Right atrium auricular region (tissue), 2 donors: Measurements from ENCODE around the gene KLRG1. TPM values are rescaled to one million over a fixed set of nuclear protein-coding genes. Genes with fewer than 3 reads are reported as not detected.

Experiments used
- DNase-seq: peaks from one replicate; pipeline ENCODE4 v3.0.0-alpha.2; 2019; ENCODE audit warnings: low spot score
- H3K27ac ChIP-seq, 2 donors: fragments of 200-600 bp; sonication (generic); 1 replicate in 1 of 2; 2 replicates in 1 of 2; pipeline ENCODE4 v1.5.1; 2016 to 2019
- H3K27me3 ChIP-seq, 2 donors: fragments of 200-600 bp; sonication (generic); one replicate each; pipeline versions ENCODE4 v1.5.1 to v1.6.0; 2017 to 2019
- H3K36me3 ChIP-seq: fragments of 200-600 bp; sonication (generic); one replicate; pipeline ENCODE4 v1.5.1; 2016
- H3K4me1 ChIP-seq, 2 donors: fragments of 200-600 bp; sonication (generic); one replicate each; pipeline versions ENCODE4 v1.5.1 to v1.6.0; 2017 to 2019
- H3K4me3 ChIP-seq, 2 donors: fragments of 200-600 bp; sonication (generic); 1 replicate in 1 of 2; 2 replicates in 1 of 2; pipeline ENCODE4 v1.5.1; 2017 to 2019; ENCODE audit warnings: mild to moderate bottlenecking in 1 of 2, moderate library complexity in 1 of 2
- H3K9me3 ChIP-seq, 2 donors: fragments of 200-600 bp; sonication (generic); one replicate each; pipeline ENCODE4 v1.5.1; 2019
- total RNA-seq, 2 donors: library from RNA; depleted of rRNA; stranded (reverse); fragments of >200 nt; gene quantifications; one replicate each; pipeline ENCODE4 v1.1.0, GENCODE V29; 2016
- TF ChIP-seq, protein P1 (sequence below), 2 donors: fragments of 200-600 bp; sonication (generic); IDR thresholded peaks; one replicate each; pipeline ENCODE4 v1.5.1; 2019; ENCODE audit warnings: antibody characterized with exemption in 2 of 2

Gene KLRG1
- total RNA-seq, 2 donors from 2014 or later, result 1.7 to 3.3 TPM

DNA sequence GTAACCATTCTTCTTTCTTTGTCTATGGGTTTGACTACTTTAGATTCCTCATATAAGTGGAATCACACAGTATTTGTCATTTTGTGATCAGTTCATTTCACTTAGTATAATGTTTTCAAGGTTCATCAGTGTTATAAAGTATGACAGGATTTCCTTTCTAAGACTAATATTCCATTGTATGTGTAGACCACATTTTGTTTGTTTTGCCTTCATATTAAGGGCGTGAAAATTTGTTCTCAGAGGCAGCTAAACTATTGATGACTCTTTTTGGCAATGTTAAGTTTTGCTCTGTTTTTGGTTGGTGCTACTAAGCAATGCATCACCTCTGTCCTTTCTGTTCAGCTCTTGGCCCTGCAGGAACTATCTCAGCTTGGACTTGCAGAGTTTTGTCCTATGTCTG lies 1.7 kb upstream of the KLRG1 start:
- peaks cover 0 to 17% of the 10 kb centered on the region in 2 donors for H3K4me1 ChIP-seq
- no peak for DNase-seq
- no peak overlapping the region for H3K27ac ChIP-seq
- no peaks in the 10 kb centered on the region for H3K9me3 ChIP-seq
- H3K27me3 ChIP-seq, result no peaks in the 10 kb centered on the region
- H3K36me3 ChIP-seq, result no peaks in the 10 kb centered on the region
- TF ChIP-seq, protein P1, sequence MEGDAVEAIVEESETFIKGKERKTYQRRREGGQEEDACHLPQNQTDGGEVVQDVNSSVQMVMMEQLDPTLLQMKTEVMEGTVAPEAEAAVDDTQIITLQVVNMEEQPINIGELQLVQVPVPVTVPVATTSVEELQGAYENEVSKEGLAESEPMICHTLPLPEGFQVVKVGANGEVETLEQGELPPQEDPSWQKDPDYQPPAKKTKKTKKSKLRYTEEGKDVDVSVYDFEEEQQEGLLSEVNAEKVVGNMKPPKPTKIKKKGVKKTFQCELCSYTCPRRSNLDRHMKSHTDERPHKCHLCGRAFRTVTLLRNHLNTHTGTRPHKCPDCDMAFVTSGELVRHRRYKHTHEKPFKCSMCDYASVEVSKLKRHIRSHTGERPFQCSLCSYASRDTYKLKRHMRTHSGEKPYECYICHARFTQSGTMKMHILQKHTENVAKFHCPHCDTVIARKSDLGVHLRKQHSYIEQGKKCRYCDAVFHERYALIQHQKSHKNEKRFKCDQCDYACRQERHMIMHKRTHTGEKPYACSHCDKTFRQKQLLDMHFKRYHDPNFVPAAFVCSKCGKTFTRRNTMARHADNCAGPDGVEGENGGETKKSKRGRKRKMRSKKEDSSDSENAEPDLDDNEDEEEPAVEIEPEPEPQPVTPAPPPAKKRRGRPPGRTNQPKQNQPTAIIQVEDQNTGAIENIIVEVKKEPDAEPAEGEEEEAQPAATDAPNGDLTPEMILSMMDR (IDR thresholded peaks at IDR 0.05), result no peak
- no peak overlapping the region for H3K4me3 ChIP-seq

- no peaks in the 10 kb centered on the region for H3K36me3 ChIP-seq
- DNase-seq, result no peak
- H3K27ac ChIP-seq, result peak overlapping the region in 1 of 2 donors; percentile 7
- TF ChIP-seq, protein P1 (IDR thresholded peaks at IDR 0.05), result no peak
- no peaks in the 10 kb centered on the region for H3K9me3 ChIP-seq
- peaks cover 0 to 17% of the 10 kb centered on the region in 2 donors for H3K4me1 ChIP-seq
- no peak overlapping the region for H3K4me3 ChIP-seq
- H3K27me3 ChIP-seq, result no peaks in the 10 kb centered on the region
These were observed 2.3 kb downstream of the KLRG1 start for GRCh38 chr12:8991371-8992345.

GRCh38 chr12:8993827-8994226 lies 4.5 kb downstream of the KLRG1 start:
- Histone ChIP-seq H3K27me3 (no peaks in the 10 kb centered on the region), H3K9me3 (no peaks in the 10 kb centered on the region), H3K4me1 (peaks cover 0 to 11% of the 10 kb centered on the region in 2 donors), H3K36me3 (no peaks in the 10 kb centered on the region), H3K4me3 (no peak overlapping the region), H3K27ac (no peak overlapping the region)
- TF ChIP-seq, protein P1 (IDR thresholded peaks at IDR 0.05), result no peak
- no peak for DNase-seq

DNA sequence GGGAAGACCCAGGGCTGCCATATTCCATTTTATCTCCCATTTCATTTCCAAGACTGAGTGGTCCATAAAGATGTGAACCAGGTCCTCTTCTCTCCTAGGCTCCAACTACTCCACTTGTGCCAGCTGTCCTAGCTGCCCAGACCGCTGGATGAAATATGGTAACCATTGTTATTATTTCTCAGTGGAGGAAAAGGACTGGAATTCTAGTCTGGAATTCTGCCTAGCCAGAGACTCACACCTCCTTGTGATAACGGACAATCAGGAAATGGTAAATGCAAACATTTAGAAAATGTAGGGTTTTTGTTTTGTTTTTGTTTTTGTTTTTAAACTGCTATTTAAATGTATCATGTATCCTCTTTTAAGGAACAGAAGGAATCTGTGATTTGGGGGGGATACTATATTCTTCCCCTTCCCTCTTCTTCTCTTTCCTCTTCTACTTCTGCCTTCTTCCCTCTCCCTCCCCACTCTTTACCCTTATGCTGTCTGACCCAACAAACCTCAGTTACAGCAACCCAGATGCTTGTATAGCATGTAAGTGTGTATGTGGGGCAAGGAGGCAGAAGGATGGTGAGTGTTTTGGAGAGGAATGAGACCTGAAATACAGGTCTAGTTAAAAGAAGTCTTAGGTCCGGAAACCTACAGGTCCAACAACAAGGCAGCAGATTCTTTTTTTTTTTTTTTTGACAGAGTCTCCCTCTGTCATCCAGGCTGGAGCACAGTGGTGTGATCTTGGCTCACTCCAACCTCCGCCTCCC lies 5.9 kb downstream of the KLRG1 start:
- DNase-seq, result no peak

DNA sequence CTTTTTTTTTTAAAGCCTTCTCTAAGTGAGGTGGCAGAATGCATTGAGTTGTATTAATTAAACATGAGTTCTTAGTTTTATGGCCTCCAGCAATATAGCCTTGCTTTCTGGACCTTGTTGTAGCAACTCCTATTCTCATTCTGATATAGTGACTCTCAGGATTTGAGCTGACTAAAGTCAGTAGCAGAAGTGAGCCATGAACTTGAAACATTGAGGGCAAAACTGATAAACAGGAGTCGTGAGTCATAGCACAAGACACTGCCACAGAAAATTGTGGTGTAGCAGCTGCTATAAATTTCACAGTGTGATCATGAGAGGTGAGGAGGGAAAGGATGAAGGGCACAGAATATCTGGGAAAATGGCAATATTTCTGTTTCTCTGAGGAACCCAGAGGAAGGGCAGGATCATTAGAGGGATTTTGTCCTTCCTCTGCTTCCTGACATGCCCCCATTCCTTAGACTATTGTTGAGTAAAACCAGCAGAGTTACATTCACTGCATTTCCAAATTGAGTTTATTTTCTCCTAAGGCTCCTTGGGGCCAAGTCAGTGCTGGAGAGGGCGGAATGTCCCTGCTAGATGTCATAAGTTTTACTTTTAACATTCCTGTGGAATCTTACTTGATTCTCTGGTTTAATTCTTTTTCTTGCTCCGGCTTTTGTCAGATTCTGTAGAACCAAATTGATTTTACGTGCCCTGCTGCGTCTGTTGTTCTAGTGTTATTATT lies 7.5 kb downstream of the KLRG1 start:
- Histone ChIP-seq H3K9me3 (no peaks in the 10 kb centered on the region), H3K4me3 (no peak overlapping the region), H3K4me1 (peaks cover 0 to 5% of the 10 kb centered on the region in 2 donors), H3K36me3 (no peaks in the 10 kb centered on the region), H3K27me3 (no peaks in the 10 kb centered on the region), H3K27ac (peak overlapping the region in 1 of 2 donors; percentile 12)
- TF ChIP-seq, protein P1 (IDR thresholded peaks at IDR 0.05), result no peak
- no peak for DNase-seq

More for the DNA sequence above, 5.9 kb downstream of the KLRG1 start:
- H3K9me3 ChIP-seq, result no peaks in the 10 kb centered on the region
- no peaks in the 10 kb centered on the region for H3K27me3 ChIP-seq
- H3K4me3 ChIP-seq, result no peak overlapping the region
- no peaks in the 10 kb centered on the region for H3K36me3 ChIP-seq
- peaks cover 0 to 11% of the 10 kb centered on the region in 2 donors for H3K4me1 ChIP-seq
- TF ChIP-seq, protein P1 (IDR thresholded peaks at IDR 0.05), result no peak
- H3K27ac ChIP-seq, result no peak overlapping the region
